SK-N-SH treated with all-trans-retinoic acid at 6 μM for 48 hours (cell line): ENCODE data around the gene IFIT2.
A peak's percentile ranks its signal among the peaks of the same experiment; 100 is the strongest.
"Not testable (repeated sequence)": the region's sequence is repeated elsewhere in the genome, so short reads cannot be mapped to it uniquely, and the experiment has no call there.

Source experiments
- ATAC-seq: fragments of 200-7000 bp; cut with Tn5 transposase; 3 replicates; pipeline ENCODE4 v1.9.1; 2020; ENCODE audit warnings: mild to moderate bottlenecking, moderate library complexity
- ARNTL ChIP-seq: fragments of 450-650 bp; formaldehyde crosslinking; IDR thresholded peaks from 2 replicates; pipeline ENCODE4 v1.5.0; 2020; ENCODE audit warnings: low read depth, mild to moderate bottlenecking, moderate library complexity, borderline replicate concordance
- BACH2 ChIP-seq: fragments of 250-450 bp; sonication (Bioruptor Pico); IDR thresholded peaks from 2 replicates; pipeline ENCODE4 v1.9.0; 2021; ENCODE audit warnings: mild to moderate bottlenecking, borderline replicate concordance
- CREB5 ChIP-seq: fragments of 250-450 bp; sonication (Bioruptor Pico); IDR thresholded peaks from 2 replicates; pipeline ENCODE4 v1.5.1; 2020; ENCODE audit warnings: low read depth, mild to moderate bottlenecking, moderate library complexity
- ESRRG ChIP-seq: fragments of 250-450 bp; sonication (Bioruptor Pico); IDR thresholded peaks from 2 replicates; pipeline ENCODE4 v1.6.1; 2021; ENCODE audit warnings: mild to moderate bottlenecking
- GLIS3 ChIP-seq: fragments of 250-450 bp; sonication (Bioruptor Pico); IDR thresholded peaks from 2 replicates; pipeline ENCODE4 v1.5.0; 2020; ENCODE audit warnings: mild to moderate bottlenecking, moderate library complexity
- OSR1 ChIP-seq: fragments of 250-450 bp; sonication (Bioruptor Pico); IDR thresholded peaks from 2 replicates; pipeline ENCODE4 v1.8.0; 2022; ENCODE audit warnings: moderate library complexity, mild to moderate bottlenecking, inconsistent platforms
- POU6F1 ChIP-seq: fragments of 250-450 bp; sonication (Bioruptor Pico); IDR thresholded peaks from 2 replicates; pipeline ENCODE4 v1.8.0; 2021; ENCODE audit warnings: low read depth, mild to moderate bottlenecking, moderate library complexity, borderline replicate concordance
- RARB ChIP-seq: fragments of 250-450 bp; sonication (Bioruptor Pico); IDR thresholded peaks from 2 replicates; pipeline ENCODE4 v1.8.0; 2021; ENCODE audit warnings: mild to moderate bottlenecking, moderate library complexity
- TCF4 ChIP-seq: fragments of 250-450 bp; sonication (Bioruptor Pico); IDR thresholded peaks from 2 replicates; pipeline ENCODE4 v1.8.0; 2021; ENCODE audit warnings: mild to moderate bottlenecking, moderate library complexity, borderline replicate concordance
- TOX ChIP-seq: fragments of 250-450 bp; sonication (Bioruptor Pico); IDR thresholded peaks from 2 replicates; pipeline ENCODE4 v1.8.0; 2021; ENCODE audit warnings: mild to moderate bottlenecking, moderate library complexity, borderline replicate concordance
- TSHZ2 ChIP-seq: fragments of 250-450 bp; sonication (Bioruptor Pico); IDR thresholded peaks from 2 replicates; pipeline ENCODE4 v1.5.0; 2020; ENCODE audit warnings: mild to moderate bottlenecking, moderate library complexity
- ZC3H10 ChIP-seq: fragments of 250-450 bp; sonication (Bioruptor Pico); IDR thresholded peaks from 2 replicates; pipeline ENCODE4 v1.5.1; 2021; ENCODE audit warnings: mild to moderate bottlenecking, moderate library complexity
- ZFP3 ChIP-seq: fragments of 250-450 bp; sonication (Bioruptor Pico); IDR thresholded peaks from 2 replicates; pipeline ENCODE4 v1.5.0; 2020; ENCODE audit warnings: mild to moderate bottlenecking, moderate library complexity
- ZFP30 ChIP-seq: fragments of 450-650 bp; formaldehyde crosslinking; IDR thresholded peaks from 2 replicates; pipeline ENCODE4 v1.5.0; 2022; ENCODE audit warnings: mild to moderate bottlenecking, moderate library complexity
- ZNF8 ChIP-seq: fragments of 450-650 bp; formaldehyde crosslinking; IDR thresholded peaks from 2 replicates; pipeline ENCODE4 v1.5.0; 2020; ENCODE audit warnings: mild to moderate bottlenecking, moderate library complexity

IFIT2 gene

DNA sequence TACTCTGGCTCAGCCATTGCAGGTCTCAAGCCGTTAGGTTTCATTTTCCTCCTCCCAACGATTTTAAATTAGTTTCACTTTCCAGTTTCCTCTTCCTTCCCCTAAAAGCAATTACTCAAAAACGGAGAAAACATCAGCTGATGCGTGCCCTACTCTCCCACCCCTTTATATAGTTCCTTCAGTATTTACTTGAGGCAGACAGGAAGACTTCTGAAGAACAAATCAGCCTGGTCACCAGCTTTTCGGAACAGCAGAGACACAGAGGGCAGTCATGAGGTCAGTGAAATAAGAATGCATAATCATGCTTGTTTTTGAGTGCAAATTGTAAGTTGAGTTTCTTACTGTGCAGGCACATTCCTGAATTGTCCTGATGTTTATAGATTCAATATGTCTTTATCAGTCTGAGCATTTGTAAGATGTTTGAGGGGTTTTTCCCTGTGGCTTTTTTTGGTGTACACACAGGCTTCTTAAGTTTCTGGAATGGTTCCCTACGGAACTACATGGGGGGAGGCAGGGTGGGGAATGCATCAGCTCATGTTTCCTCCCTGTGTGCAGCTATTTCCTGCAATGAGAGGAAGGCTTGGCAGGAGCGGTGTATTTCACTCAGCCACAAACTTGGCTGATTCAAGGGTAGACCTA, 26.1 kb downstream of the IFIT2 start, which contains the start of gene IFIT3:
Gene IFIT3, plus strand, starts transcription at position 195 of the 639 bp plus-strand sequence. Its CDS starts 77 bp downstream, at position 272.
- TF ChIP-seq POU6F1 (CRISPR knock-in tag) (0 out of 2 replicates have a peak, but pooled peaks have one; percentile 8), ZNF8 (CRISPR knock-in tag) (no peak)
- peak; percentile 94 for ATAC-seq

GRCh38 chr10:89329151-89329550, 27.3 kb downstream of the IFIT2 start:
- ATAC-seq: no peak
- TF ChIP-seq TSHZ2 (no peak), OSR1 (no peak), TCF4 (CRISPR knock-in tag) (no peak), GLIS3 (CRISPR knock-in tag) (no peak), ZFP30 (CRISPR knock-in tag) (no peak), BACH2 (CRISPR knock-in tag) (no peak)

GRCh38 chr10:89330014-89330413, 28.2 kb downstream of the IFIT2 start:
- ATAC-seq: not testable (repeated sequence)

GRCh38 chr10:89330537-89331212, 28.8 kb downstream of the IFIT2 start:
- TF ChIP-seq ZFP3 (CRISPR knock-in tag) (no peak), RARB (CRISPR knock-in tag) (no peak), TOX (CRISPR knock-in tag) (no peak), TSHZ2 (no peak), CREB5 (no peak), ARNTL (CRISPR knock-in tag) (no peak), ZNF8 (CRISPR knock-in tag) (no peak), ESRRG (CRISPR knock-in tag) (no peak), ZC3H10 (CRISPR knock-in tag) (no peak), GLIS3 (CRISPR knock-in tag) (no peak), OSR1 (no peak), POU6F1 (CRISPR knock-in tag) (no peak), BACH2 (CRISPR knock-in tag) (no peak)
- ATAC-seq: no peak

GRCh38 chr10:89331487-89332122, 29.8 kb downstream of the IFIT2 start:
- not testable (repeated sequence) for ATAC-seq
